Caki2 (cell line): ENCODE data around the gene RASAL3. TPM values are rescaled to one million over a fixed set of nuclear protein-coding genes. Genes with fewer than 3 reads are reported as not detected.

Source experiments
- DNase-seq: peaks from one replicate; pipeline ENCODE4 v3.0.0-alpha.2; 2015; ENCODE audit warnings: low read depth
- in situ Hi-C: cut with HindIII; loops from 2 replicates; pipeline ENCODE4 v1.10.0; 2016; ENCODE audit warnings: low sequenced_read_pairs, low pct_unique_long_range_greater_than_20kb, mixed read lengths
- total RNA-seq: library from RNA; depleted of rRNA; stranded (reverse); fragments of >200 nt; shearing (Covaris generic); gene quantifications from 2 replicates; pipeline ENCODE4 v1.2.3, GENCODE V29; 2014; ENCODE audit warnings: low replicate concordance; rRNA removed

Gene RASAL3
- total RNA-seq, 1 experiment from 2014 or later = not detected

GRCh38 chr19:15404097-15404779 is 60.1 kb downstream of the RASAL3 start:
- in situ Hi-C loops = no loop called here
- DNase-seq = no peak

GRCh38 chr19:15403151-15403531 is 61.2 kb downstream of the RASAL3 start:
- in situ Hi-C loops = no loop called here
- no peak for DNase-seq

- in situ Hi-C loops = no loop called here
- no peak for DNase-seq
These were observed 61.8 kb downstream of the RASAL3 start for GRCh38 chr19:15402411-15403150.

Other genes starting within 250 kb of the RASAL3 start
- not detected in 2 replicates for gene EPHX3, start 232.1 kb downstream of the RASAL3 start, total RNA-seq
- gene BRD4, start 132.0 kb downstream of the RASAL3 start, total RNA-seq = 7.2 and 7.5 TPM in 2 replicates
- 15.8 and 18.9 TPM in 2 replicates for gene AKAP8, start 84.8 kb downstream of the RASAL3 start, total RNA-seq
- gene AKAP8L, start 45.6 kb downstream of the RASAL3 start, total RNA-seq = 51.8 and 58.5 TPM in 2 replicates
- gene WIZ, start 14.6 kb downstream of the RASAL3 start, total RNA-seq = 9.7 and 11.5 TPM in 2 replicates
- gene PGLYRP2, start 15.0 kb upstream of the RASAL3 start, total RNA-seq = not detected in 2 replicates
- not detected in 2 replicates for gene CYP4F22, start 44.0 kb upstream of the RASAL3 start, total RNA-seq
- gene CYP4F8, start 150.7 kb upstream of the RASAL3 start, total RNA-seq = 0.24 TPM in 1 of 2 replicates, not detected in the other
- gene CYP4F3, start 176.4 kb upstream of the RASAL3 start, total RNA-seq = 38.1 and 38.5 TPM in 2 replicates
- gene CYP4F12, start 208.5 kb upstream of the RASAL3 start, total RNA-seq = 2.6 and 5.2 TPM in 2 replicates